ENCODE results near the gene RAX2.
"Not testable (repeated sequence)": the region's sequence is repeated elsewhere in the genome, so short reads cannot be mapped to it uniquely, and the experiment has no call there.

RAX2 gene

GRCh38 chr19:3761382-3762129 is 10.5 kb downstream of the RAX2 start, which contains the start of gene APBA3:
Gene APBA3 (minus strand): TSS chr19:3761692. CDS start chr19:3760264, 1,428 bp downstream.
- in situ Hi-C loops (cut with MboI; ENCODE audit: low sequenced_read_pairs) = no loop called here

- in situ Hi-C loops (cut with MboI; ENCODE audit: low sequenced_read_pairs) = no loop called here
Observed at GRCh38 chr19:3760871-3761361, 11.1 kb downstream of the RAX2 start.

GRCh38 chr19:3759482-3760254 is 12.4 kb downstream of the RAX2 start:
- in situ Hi-C loops (cut with MboI; ENCODE audit: low sequenced_read_pairs) = no loop called here

- in situ Hi-C loops (cut with MboI; ENCODE audit: low sequenced_read_pairs) = not testable (repeated sequence)
Observed at GRCh38 chr19:3758297-3758696, 13.7 kb downstream of the RAX2 start.

- in situ Hi-C loops (cut with MboI; ENCODE audit: low sequenced_read_pairs) = not testable (repeated sequence)
Observed at GRCh38 chr19:3757705-3758104, 14.3 kb downstream of the RAX2 start.

- in situ Hi-C loops (cut with MboI; ENCODE audit: low sequenced_read_pairs) = no loop called here
Observed at GRCh38 chr19:3753631-3754410, 18.2 kb downstream of the RAX2 start.

- in situ Hi-C loops (cut with MboI; ENCODE audit: low sequenced_read_pairs) = no loop called here
Observed at GRCh38 chr19:3752492-3752891, 19.5 kb downstream of the RAX2 start.

GRCh38 chr19:3751236-3751635 is 20.8 kb downstream of the RAX2 start:
- in situ Hi-C loops (cut with MboI; ENCODE audit: low sequenced_read_pairs) = no loop called here

- in situ Hi-C loops (cut with MboI; ENCODE audit: low sequenced_read_pairs) = no loop called here
Observed at GRCh38 chr19:3750211-3750610, 21.8 kb downstream of the RAX2 start.

GRCh38 chr19:3748965-3749364 is 23.1 kb downstream of the RAX2 start:
- in situ Hi-C loops (cut with MboI; ENCODE audit: low sequenced_read_pairs) = no loop called here

GRCh38 chr19:3746371-3747056 is 25.5 kb downstream of the RAX2 start:
- in situ Hi-C loops (cut with MboI; ENCODE audit: low sequenced_read_pairs) = no loop called here

GRCh38 chr19:3745363-3746045 is 26.5 kb downstream of the RAX2 start:
- in situ Hi-C loops (cut with MboI; ENCODE audit: low sequenced_read_pairs) = no loop called here

GRCh38 chr19:3743486-3743885 is 28.5 kb downstream of the RAX2 start:
- in situ Hi-C loops (cut with MboI; ENCODE audit: low sequenced_read_pairs) = no loop called here

GRCh38 chr19:3740431-3740830 is 31.6 kb downstream of the RAX2 start:
- in situ Hi-C loops (cut with MboI; ENCODE audit: low sequenced_read_pairs) = no loop called here

GRCh38 chr19:3738477-3739220 is 33.4 kb downstream of the RAX2 start:
- in situ Hi-C loops (cut with MboI; ENCODE audit: low sequenced_read_pairs) = no loop called here

GRCh38 chr19:3737487-3738205 is 34.4 kb downstream of the RAX2 start:
- in situ Hi-C loops (cut with MboI; ENCODE audit: low sequenced_read_pairs) = no loop called here

- in situ Hi-C loops (cut with MboI; ENCODE audit: low sequenced_read_pairs) = no loop called here
Observed at GRCh38 chr19:3736106-3736724, 35.8 kb downstream of the RAX2 start.

GRCh38 chr19:3734310-3734600 is 37.8 kb downstream of the RAX2 start:
- in situ Hi-C loops (cut with MboI; ENCODE audit: low sequenced_read_pairs) = no loop called here

Measured in HL-60/S4 treated with retinoic acid at 250 ng/mL for 4 days and 3 days (cell line).